ENCODE results near the gene RTP2.
"Not testable (repeated sequence)": the region's sequence is repeated elsewhere in the genome, so short reads cannot be mapped to it uniquely, and the experiment has no call there.

Gene RTP2

GRCh38 chr3:187709155-187709554 lies 6.8 kb upstream of the RTP2 start:
- DNase-seq = no peak

- no peak for DNase-seq
These were observed 6.3 kb upstream of the RTP2 start for GRCh38 chr3:187708696-187709095.

GRCh38 chr3:187706971-187707370 lies 4.6 kb upstream of the RTP2 start:
- DNase-seq = no peak

GRCh38 chr3:187705164-187705563 lies 2.8 kb upstream of the RTP2 start:
- no peak for DNase-seq

GRCh38 chr3:187700249-187700648 lies 2.1 kb downstream of the RTP2 start:
- DNase-seq = no peak

- no peak for DNase-seq
These were observed 3.6 kb downstream of the RTP2 start for GRCh38 chr3:187698499-187699399.

GRCh38 chr3:187696021-187696420 lies 6.3 kb downstream of the RTP2 start:
- DNase-seq = no peak

- DNase-seq = no peak
These were observed 6.9 kb downstream of the RTP2 start for GRCh38 chr3:187695449-187695848.

- no peak for DNase-seq
These were observed 7.6 kb downstream of the RTP2 start for GRCh38 chr3:187694801-187695200.

GRCh38 chr3:187693431-187693830 lies 8.9 kb downstream of the RTP2 start:
- DNase-seq = no peak

GRCh38 chr3:187689984-187690383 lies 12.4 kb downstream of the RTP2 start:
- DNase-seq = no peak

- no peak for DNase-seq
These were observed 15.6 kb downstream of the RTP2 start for GRCh38 chr3:187686621-187687273.

GRCh38 chr3:187685948-187686347 lies 16.4 kb downstream of the RTP2 start:
- DNase-seq = no peak

GRCh38 chr3:187684880-187685279 lies 17.5 kb downstream of the RTP2 start:
- DNase-seq = no peak

GRCh38 chr3:187684444-187684843 lies 17.9 kb downstream of the RTP2 start:
- no peak for DNase-seq

- not testable (repeated sequence) for DNase-seq
These were observed 20.6 kb downstream of the RTP2 start for GRCh38 chr3:187681756-187682155.

- DNase-seq = peak; percentile 51 to 65
These were observed 22.5 kb downstream of the RTP2 start for GRCh38 chr3:187679638-187680396.

- peak in 1 of 2 donors; percentile 20 for DNase-seq
These were observed 23.6 kb downstream of the RTP2 start for GRCh38 chr3:187678726-187679268.

- DNase-seq = no peak
These were observed 24.8 kb downstream of the RTP2 start for GRCh38 chr3:187677604-187678003.

- no peak for DNase-seq
These were observed 29.3 kb downstream of the RTP2 start for GRCh38 chr3:187673012-187673411.

GRCh38 chr3:187669675-187670504 lies 32.5 kb downstream of the RTP2 start, which contains the start of gene SST:
Gene SST (minus strand): TSS chr3:187670394. CDS start chr3:187670291, 103 bp downstream.
- DNase-seq = no peak

- DNase-seq = no peak
These were observed 34.8 kb downstream of the RTP2 start for GRCh38 chr3:187667526-187667925.
